Stimulated activated CD8-positive, alpha-beta memory T cell treated with anti-CD3 and anti-CD28 coated beads, Interleukin-15, amount 100 ng/mL, for 48 hours (primary cell): ENCODE measurements around the gene ERFE.

Experiments used
- DNase-seq, 2 donors: peaks; one replicate each; pipeline ENCODE4 v3.0.0-alpha.2; 2020; ENCODE audit warnings: low read depth in 2 of 2

The ERFE gene

GRCh38 chr2:238139196-238140039, 19.4 kb upstream of the ERFE start:
- no peak for DNase-seq

GRCh38 chr2:238140040-238140439, 18.7 kb upstream of the ERFE start:
- DNase-seq, result no peak

GRCh38 chr2:238140721-238141540, 17.8 kb upstream of the ERFE start:
- DNase-seq, result no peak

GRCh38 chr2:238141541-238142318, 17.0 kb upstream of the ERFE start:
- DNase-seq, result no peak

- no peak for DNase-seq
Measured at GRCh38 chr2:238142382-238143205, 16.2 kb upstream of the ERFE start.

GRCh38 chr2:238143239-238143951, 15.4 kb upstream of the ERFE start:
- no peak for DNase-seq

- no peak for DNase-seq
Measured at GRCh38 chr2:238144262-238144661, 14.5 kb upstream of the ERFE start.

- no peak for DNase-seq
Measured at GRCh38 chr2:238145046-238145445, 13.7 kb upstream of the ERFE start.

- DNase-seq, result no peak
Measured at GRCh38 chr2:238145851-238146250, 12.9 kb upstream of the ERFE start.

GRCh38 chr2:238146884-238147544, 11.8 kb upstream of the ERFE start:
- no peak for DNase-seq

GRCh38 chr2:238148981-238149380, 9.8 kb upstream of the ERFE start:
- DNase-seq, result no peak

GRCh38 chr2:238149841-238150572, 8.8 kb upstream of the ERFE start:
- DNase-seq, result no peak

GRCh38 chr2:238150686-238151085, 8.1 kb upstream of the ERFE start:
- no peak for DNase-seq

- DNase-seq, result no peak
Measured at GRCh38 chr2:238151205-238151604, 7.6 kb upstream of the ERFE start.

GRCh38 chr2:238151628-238152235, 7.0 kb upstream of the ERFE start:
- no peak for DNase-seq

GRCh38 chr2:238152771-238153688, 5.7 kb upstream of the ERFE start:
- DNase-seq, result no peak

- no peak for DNase-seq
Measured at GRCh38 chr2:238154570-238154969, 4.2 kb upstream of the ERFE start.
